GM19467 (cell line): ENCODE measurements around the gene FXYD2.

ENCODE experiments used
- ATAC-seq: cut with Tn5 transposase; IDR thresholded peaks from one replicate; pipeline ENCODE4 v1.9.1; 2021; ENCODE audit warnings: mild to moderate bottlenecking, moderate library complexity; ENCODE audit not compliant: unreplicated experiment

The FXYD2 gene

DNA sequence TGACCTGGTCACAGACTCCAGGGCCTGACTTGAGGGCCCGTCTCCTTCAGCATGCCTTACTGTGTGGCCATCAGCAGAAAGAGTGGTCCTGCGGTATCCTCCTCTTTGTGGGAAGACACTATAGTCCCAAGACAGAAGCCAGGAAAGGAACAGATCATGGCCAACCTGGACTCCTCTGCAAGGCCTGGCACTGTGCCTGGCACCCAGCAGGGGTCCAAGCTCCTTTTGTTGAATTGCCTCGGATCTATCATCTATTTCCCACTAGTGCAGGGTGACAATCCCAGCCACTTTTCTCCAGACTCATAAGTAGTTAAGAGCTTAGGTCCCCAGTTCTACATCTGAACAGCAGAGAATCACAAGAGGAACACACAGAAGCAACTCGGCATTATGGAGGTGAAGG, 54.5 kb downstream of the FXYD2 start:
- ATAC-seq, result no peak
